GM19438 (cell line): ENCODE data around the gene TXNRD3.

Experiments
- ATAC-seq: cut with Tn5 transposase; IDR thresholded peaks from one replicate; pipeline ENCODE4 v1.9.1; 2021; ENCODE audit warnings: low read depth; ENCODE audit not compliant: unreplicated experiment

Gene TXNRD3

DNA sequence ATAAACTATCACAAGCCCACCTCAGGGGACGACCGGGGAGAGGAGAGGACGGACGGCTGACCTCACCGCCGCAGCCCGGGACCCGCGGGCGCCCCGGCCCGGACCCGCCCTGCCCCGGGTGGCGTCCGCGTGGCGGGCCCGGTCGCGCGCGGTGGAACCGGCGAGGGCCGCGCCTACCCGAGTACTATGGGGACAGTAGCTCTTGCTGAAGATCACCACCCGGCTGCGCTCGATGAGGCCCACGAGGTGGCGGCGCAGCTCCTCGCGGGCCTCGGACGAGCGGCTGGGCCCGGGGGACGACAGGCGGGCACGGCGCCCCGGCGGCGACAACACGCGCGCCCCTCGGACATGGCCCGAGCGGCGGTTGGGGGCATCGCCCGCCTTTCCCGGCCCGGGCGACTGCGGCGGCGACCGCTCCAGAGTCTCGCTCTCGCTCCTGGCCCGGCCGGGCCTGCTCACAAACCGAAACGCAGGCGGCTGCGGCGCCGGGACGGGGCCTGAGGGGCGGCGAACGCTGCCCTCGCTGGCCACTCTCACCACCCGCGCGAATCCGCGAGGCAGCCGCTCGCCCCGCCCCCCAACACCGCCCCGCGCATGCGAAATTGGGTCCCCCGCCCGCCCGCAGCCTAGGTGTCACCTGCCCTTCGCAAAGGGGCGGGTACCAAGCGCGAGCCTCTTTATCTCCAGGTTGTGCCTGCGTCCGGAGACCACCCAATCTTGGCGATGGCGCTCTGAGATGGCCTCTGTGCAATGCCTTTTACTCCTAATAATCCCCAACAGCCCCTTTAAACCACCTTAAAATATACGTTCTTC is at the start of gene TXNRD3:
TXNRD3 (minus strand) TSS at position 554 of the 813 bp plus-strand sequence.
- ATAC-seq, result no peak

DNA sequence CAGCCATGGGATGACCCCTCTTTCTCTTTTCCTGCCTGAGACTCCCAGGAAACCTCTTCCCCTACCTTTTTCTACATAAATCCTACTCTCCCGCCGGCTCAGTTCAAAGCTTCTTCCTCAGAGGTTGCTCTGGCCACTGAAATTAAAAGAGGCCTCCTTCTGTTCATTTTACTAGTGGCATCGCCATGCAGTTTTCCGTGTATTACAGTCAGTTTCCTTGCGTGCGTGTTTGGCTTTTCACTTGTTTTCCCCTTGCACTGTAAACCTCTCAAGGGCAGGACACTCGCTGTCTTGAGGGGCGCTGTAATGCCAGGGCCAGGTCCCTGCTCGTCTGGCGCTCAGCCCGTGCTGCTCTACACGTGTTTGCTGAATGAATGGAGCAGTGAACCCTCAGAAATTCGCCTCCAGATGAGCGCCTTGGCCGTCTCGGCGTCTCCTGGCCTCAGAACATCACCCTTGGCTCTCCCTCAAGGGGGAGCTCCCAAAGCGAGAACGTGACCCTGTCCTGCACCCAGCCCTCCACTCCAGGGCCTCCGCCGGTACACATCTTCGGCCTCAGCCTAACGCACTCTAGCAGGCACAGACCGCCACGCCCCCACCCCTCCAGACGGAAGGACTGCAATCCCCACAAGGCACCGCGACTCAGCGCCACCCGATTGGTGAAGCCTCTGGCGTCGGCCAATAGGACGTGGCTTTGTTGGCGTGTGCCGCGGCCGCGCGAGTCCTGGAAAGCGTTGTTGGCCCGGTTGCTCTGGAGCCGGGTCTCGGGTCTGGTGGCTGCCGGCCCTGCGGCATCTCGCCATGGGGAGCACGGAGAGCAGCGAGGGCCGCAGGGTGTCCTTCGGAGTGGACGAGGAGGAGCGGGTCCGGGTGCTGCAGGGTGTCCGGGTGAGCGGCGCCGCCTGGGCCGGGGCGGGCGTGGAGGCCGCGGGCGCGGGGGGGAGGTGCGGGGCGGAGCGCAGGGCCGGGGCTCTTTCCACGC is 48.9 kb upstream of the TXNRD3 start, which contains the start of gene CHCHD6:
CHCHD6 (plus strand) TSS at position 729 of the 982 bp plus-strand sequence; CDS start at position 802, 73 bp downstream.
- peak; percentile 95 for ATAC-seq

DNA sequence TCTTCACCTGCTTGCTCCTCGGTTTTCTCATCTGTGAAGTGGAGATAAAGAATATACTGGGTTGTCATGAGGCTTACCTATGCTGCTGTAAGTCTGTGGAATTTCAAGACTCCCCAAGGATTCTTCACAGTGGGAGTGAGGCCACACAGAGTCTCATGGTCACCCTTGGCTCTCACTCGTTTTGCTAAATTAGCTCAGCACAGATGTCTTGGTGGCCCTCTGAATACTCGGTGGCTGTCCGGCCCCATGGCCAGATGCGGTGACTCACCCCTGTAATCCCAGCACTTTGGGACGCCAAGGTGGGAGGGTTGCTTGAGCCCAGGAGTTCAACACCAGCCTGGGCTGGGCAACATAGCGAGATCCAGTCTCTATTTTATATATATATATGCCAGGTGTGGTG is 44.1 kb upstream of the TXNRD3 start:
- ATAC-seq, result no peak

DNA sequence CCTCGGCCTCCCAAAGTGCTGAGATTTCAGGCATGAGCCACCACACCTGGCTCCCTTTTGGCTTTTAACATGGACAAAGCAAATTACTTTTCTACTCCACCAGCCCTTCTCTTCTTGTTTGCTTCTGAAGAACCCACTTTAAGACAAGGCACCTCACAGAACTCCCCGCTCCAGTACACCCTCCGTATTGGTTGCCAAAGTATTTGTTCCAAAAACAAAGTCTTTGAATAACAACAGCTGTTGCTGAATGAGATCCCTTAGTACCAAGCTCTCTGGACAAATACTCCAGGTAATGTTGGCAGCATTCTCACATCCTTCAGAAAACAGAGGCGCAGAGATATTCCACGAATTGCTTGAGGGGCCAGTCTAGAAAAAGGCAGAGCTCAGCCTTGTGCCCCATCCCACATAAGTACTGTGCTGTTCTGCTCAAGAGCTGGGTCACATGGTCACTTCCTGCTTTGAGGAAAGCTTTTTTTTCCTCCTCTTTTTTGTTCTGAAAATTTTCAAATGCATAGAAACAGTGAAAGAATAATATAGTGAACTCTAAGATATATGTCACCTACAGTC is 41.9 kb upstream of the TXNRD3 start:
- no peak for ATAC-seq

DNA sequence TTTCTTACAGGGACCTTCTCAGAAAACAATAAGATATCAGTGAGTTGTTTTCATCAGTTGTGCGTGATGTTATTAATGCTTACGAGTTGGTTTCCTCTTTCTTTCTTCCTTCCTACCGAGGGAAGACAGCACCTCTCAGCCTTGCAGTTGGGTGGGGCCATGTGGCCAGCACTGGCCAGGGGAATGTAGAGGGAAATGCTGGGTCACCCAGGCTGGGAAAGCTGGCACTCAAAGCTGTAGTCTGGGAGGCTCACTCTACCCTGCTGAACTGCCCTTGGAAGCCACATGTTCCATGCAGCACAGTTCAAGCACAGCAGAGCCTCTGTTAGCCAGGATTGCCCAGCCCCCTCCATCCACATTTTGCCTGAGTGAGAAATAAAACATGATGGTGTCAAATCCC is 39.0 kb upstream of the TXNRD3 start:
- no peak for ATAC-seq

DNA sequence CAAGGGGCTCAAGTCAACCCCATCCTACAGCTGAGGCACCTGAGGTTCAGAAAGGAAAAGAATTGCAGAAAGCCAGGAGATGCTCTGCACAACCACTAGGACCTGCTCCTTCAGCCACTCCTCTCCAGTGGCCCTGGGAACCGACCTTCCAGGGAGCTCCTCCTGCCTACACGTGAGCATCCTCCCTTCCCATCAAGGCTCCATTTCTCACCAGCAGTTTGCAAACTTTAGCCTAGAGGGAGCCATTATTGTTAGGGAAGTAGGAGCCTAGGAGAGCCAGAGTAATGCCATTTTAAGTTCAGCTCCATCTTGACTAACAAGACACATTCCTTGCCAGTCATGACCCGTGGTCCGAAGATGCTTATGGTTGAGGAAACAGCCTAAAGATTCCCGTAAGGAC is 37.9 kb upstream of the TXNRD3 start:
- ATAC-seq, result no peak

DNA sequence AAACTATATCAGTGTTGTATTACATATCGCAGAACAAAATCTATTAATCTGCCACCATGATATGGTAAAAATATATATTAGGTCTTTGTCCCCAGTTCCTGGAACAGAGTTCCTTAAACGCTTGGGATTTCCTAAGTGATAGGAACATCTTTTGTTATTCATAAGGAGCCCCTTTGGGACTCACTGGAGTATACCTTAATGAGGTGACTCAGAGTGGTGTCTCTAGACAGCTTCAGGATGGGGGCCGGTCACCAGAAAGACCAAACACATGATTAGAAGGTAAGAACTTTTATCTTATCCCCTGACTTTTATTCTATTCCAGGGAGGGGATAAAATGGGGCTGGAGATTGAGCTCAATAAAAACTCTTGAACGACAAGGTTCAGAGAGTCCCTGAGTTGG is 36.8 kb upstream of the TXNRD3 start:
- ATAC-seq, result no peak

DNA sequence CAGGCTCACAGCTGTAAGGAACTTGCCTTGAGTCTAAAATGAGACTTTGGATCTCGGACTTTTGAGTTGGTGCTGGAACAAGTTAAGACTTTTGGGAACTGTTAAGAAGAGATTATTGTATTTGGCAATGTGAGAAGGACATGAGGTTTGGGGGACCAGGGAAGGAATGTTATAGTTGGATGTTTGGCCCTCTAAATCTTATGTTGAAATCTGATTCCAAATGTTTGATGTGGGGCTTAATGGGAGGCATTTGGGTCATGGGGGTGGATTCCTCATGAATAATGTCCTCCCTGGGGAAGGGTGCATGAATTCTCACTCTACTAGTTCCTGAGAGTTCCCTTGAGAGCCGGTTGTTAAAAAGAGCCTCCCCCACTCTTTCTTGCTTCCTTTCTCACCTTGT is 30.6 kb upstream of the TXNRD3 start:
- no peak for ATAC-seq

DNA sequence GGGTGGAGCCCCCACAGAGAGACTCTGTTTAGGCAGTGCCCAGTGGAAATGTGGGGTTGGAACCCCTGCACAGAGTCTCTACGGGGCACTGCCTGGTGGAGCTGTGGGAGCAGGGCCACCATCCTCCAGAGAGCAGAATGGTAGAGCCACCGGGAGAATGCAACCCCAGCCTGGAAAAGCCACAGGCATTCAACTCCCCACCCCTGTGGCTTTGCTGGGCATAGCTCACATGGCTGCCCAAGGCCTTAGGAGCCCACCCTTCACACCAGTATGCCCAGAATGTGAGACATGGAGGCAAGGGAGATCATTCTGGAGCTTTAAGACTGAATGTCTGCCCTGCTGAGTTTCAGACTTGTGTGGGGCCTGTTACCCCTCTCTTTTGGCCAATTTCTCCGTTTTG is 30.1 kb upstream of the TXNRD3 start:
- no peak for ATAC-seq

DNA sequence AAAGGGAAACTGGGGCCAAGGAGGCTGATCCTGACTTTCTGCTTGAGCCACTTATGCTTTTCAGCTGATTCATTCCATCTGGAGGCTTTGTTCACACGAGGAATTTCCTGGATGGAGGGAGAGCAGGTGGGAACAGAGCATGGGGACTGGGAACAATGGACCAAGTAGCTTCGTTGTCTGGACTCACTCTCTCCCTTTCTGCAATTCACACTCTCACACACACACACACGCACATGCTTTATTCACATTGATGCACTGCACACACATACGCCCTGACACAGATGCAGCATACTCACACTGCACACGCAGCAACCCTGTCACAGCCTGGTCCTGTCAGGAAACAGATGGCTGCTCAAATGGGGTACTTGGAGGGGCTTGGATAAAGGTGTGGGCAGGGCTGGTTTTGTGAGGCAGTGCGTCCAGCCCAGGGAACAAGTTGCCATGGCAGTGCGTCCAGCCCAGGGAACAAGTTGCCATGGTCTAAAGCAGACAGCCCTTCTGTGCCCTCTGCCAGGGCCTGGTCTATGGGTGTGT is 29.4 kb upstream of the TXNRD3 start:
- no peak for ATAC-seq

DNA sequence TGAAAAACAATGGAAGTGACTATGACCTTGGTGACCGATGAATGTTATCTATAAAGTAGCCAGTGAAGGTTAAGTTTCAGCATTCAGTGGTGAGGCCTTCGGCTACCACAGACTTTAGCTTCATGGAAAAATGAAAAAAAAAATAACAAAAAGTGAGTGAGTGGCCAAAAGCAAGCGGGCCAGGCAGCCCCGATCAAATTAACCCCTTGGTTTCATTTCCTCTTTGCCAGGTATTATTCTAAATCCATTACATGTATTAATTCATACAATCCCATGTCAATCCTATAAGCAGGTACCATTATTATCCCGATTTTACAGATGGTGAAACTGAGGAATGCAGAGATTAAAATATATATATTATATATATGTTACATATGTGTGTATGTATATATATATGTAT is 28.1 kb upstream of the TXNRD3 start:
- ATAC-seq, result no peak

DNA sequence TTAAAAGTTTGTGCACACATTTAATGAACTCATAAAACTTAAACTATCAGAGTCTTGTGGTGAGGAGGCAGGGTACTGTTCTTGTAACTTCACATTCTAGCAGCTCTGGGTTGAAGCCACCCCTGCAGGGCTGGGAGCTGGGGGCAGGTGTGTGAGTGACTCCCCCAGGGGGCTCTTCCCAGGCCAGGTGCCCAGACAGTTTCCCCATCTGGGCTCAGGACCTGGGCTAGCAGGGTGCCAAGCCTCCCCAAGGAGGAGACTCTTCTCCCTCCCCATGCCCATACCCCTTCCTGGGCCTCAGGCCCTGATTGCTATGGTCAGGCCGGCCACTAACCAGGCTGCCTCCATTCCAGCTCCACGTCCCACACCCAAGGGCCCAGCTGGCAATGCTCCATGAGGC is 27.1 kb upstream of the TXNRD3 start:
- no peak for ATAC-seq

DNA sequence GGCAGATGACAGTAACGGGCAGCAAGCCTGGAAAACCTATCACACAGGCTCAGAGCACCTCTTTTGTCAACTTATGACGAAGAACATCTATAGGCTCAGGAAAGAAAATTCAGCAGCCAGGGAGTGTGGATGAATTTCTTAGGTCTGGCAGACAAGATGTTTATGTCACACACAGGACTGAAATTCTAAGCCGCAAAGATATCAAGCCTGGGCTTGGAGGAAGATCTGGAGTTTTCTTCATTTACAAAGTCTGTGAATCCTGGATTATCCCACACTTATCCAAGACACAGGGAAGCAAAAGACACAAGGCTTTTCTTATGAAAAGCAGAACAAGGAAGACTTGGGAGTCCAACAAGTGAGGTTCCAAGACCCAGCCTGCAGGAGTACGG is 25.7 kb upstream of the TXNRD3 start:
- no peak for ATAC-seq

DNA sequence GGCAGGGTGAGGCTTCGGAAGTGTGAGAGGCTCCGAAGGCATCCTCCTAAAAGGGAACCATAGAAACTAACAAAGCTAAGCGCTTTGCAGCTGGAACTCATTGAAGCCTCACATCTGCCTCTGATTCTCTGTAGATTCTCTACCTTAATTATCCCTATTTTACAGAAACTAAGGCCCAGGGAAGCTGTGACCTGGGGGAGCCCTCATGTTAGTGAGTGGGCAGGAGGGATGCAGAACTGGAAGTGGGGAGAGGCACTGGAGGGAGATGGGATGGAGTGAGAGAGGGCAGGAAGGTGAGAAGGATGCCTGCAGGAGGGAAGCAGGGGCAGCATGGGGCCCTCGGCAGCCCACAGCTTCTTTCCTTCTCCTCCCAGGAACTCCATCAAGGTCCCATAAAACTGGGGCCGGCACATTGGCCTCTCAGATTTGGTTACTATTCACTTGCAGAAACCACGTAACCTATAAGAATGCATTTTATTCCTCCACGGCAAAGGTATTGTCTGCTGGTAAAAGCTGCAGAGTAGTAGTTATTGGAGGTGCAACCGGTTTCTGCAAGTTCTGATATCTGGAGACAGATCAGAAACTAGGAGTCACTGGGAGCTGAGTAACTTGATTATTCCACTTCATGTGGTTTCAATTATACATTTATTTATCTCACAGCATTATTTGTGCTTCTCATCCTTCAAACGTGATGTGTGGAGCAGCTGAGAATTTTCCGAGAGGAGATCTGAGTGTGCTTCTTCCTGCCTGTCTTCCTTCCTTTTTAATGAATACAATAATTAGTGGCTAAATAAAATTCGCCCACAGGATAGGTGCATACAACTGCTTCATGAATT is 25.1 kb upstream of the TXNRD3 start:
- no peak for ATAC-seq

DNA sequence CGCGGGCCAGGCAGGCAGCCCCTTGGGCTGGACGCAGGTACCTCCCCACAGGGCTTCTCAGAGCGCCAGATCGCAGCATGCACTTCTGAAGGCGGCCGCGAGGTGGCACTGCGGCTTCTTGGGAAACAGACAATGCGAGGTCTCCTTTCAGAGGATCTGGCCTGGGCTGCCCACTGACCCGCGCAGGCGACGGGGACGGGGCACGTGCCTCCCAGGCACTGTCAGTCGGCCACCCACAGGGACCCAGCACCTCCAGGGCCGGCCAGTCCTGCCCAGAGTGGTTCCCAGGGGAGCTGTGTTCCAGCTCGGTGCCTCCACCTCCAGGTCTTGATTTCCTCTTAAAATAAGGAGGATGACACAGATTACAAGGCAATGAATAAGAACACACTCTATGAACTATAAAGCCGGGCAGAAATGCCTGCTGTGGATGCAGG is 24.4 kb upstream of the TXNRD3 start:
- no peak for ATAC-seq

DNA sequence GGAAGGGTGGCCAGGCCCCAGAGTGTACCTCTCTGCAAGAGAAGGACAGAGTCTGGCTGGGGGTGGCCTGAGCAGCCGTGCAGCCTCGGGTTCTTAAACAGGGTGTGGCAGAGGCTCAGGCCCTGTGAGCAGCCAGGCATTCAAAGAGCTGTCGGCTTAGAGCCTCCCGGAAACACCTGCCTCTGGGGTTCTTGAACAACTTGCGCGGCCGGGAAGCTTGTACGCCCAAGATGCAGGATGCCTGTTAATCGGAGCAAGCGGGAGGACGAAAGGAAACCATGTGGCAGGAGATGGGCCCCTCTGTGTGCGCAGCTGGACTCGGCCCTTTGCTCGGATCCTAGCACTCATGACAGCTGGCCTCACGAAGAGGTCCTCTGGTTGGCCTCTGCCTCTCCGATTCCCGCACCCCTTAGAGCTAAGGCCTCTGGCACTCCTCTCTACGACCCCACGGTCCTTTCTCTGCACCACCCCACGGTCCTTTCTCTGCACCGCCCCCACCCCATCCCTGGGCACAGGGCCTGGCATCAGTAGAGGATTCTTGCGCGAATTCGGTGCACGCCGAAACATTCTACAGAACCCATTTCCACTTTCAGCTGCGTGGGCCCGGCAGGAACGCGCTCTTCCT is 23.9 kb upstream of the TXNRD3 start:
- no peak for ATAC-seq

DNA sequence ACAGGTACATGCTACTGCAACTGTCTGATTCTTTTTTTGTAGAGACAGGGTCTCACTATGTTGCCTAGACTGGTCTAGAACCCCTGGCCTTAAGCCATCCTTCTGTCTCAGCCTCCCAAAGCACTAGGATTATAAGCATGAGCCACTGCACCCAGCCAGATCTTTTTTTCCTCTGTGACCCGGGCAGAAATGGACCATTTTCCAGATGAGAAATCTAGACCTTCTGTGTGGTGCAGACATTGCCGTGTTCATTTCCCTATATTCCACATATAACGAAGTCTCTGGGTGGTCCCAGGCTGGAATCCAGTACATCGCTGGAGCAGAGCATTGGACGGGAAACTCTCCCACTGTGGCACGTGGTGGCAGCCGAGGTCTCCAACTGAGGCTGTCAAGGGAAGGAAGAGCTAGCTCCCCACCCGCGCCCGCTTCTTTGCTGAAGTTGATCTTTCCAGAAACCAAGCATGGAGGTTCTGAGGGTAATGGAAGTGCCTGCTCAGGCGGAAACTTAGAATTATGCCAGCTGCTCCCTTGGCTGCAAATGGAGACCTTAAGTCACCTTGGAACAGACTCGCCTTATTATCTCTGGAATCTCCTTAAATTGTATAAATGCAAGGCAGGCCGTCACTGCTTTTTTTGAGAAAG is 23.1 kb upstream of the TXNRD3 start:
- no peak for ATAC-seq

DNA sequence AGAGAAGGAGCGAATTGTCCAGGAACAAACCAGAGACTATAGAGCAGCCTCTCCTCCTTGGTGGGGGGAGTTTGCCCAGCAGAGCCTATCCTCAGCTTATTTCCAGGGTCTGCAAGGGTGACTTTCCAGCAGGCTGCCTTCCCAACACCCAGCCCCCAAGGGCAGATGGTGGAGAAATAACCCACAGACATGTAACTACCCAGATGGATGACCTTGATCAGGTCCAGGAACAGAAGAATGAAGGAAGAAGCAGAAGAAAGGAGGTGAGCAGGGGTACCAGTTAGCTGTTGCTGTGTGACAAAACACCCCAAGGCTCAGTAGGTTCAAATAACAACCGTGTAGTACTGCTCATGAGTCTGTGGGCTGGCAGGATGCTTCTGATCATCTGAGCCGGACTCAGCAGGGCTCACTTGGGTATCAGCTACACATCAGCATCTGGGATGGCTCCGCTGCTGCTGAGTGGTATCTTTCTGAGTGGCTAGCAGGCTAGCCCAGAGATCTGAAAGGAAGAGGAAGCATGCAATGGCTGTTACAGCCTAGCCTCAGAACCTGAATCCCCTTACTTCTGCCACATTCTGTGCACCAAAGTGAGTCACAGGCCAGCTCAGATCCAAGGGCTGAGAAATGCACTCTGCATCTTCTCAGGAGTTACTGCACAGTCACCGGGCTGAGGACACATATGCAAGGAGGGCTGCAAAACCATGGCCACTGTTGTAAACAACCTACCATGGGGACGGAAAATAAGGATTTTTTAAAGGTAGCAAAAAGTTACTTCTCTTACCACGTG is 22.2 kb upstream of the TXNRD3 start:
- no peak for ATAC-seq
